Measurements from ENCODE around the gene TOMT.
A peak's percentile ranks its signal among the peaks of the same experiment; 100 is the strongest.

The TOMT gene, protein sequence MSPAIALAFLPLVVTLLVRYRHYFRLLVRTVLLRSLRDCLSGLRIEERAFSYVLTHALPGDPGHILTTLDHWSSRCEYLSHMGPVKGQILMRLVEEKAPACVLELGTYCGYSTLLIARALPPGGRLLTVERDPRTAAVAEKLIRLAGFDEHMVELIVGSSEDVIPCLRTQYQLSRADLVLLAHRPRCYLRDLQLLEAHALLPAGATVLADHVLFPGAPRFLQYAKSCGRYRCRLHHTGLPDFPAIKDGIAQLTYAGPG

GRCh38 chr11:72105888-72106287 lies at the start of gene TOMT:
TOMT (plus strand) TSS chr11:72105924; CDS start chr11:72105952, 28 bp downstream.
- H3K4me3 ChIP-seq, result no peak within 1 kb of the TSS
- no peak within 1 kb of the TSS for H3K27ac ChIP-seq

- no peak overlapping the region for H3K4me3 ChIP-seq
- H3K27ac ChIP-seq, result peak overlapping the region in 1 of 21 experiments; percentile 19
Observed at GRCh38 chr11:72058416-72059034, 47.2 kb upstream of the TOMT start.

GRCh38 chr11:72061739-72062396 lies 43.9 kb upstream of the TOMT start:
- peak overlapping the region in 1 of 21 experiments; percentile 53 for H3K27ac ChIP-seq
- no peak overlapping the region for H3K4me3 ChIP-seq

DNA sequence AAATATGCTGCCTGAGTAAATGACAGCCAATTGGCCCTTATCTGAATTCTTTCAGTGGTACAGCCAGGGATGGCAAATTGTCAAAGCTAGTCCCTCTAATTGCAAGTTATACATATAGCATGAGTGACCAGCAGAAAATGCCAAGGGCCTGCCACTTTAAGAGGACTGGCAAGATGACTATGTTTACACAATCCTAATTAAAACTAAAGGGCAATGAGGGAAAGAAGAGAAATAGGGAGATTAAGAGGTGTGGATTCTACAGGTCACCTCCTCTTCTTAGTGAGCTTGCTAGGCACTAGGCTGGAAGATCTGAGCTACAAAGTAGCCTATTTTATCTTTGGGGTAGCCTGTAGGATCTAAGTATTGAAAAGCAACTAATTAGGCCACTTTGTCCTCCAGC lies 38.9 kb upstream of the TOMT start:
- no peak overlapping the region for H3K4me3 ChIP-seq
- H3K27ac ChIP-seq, result peak overlapping the region in 15 of 21 experiments; percentile 12 to 87 (median 43)

DNA sequence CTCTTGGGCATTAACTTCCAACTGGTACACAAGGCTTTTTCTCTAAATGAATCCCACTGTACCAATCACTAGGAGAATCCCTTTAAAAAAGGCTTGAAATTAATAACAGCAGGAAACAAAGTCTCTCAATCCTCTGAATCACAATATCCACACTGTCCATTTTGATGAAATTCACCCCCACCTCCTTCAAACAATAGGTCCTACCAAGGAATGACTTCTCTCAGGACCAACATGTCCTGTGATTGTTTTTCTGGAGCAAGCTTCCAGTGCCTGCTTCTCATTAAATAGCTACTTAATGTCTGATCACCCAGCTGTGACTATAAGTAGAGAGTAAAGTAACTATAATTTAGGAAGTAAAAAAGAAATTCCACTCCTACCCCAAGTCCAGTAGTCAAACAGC lies 38.5 kb upstream of the TOMT start:
- no peak overlapping the region for H3K4me3 ChIP-seq
- peak overlapping the region in 14 of 21 experiments; percentile 12 to 87 (median 44) for H3K27ac ChIP-seq

- Histone ChIP-seq H3K4me3 (no peak overlapping the region), H3K27ac (peak overlapping the region in 11 of 21 experiments; percentile 11 to 87 (median 63))
Observed at GRCh38 chr11:72067676-72068075, 38.0 kb upstream of the TOMT start.

GRCh38 chr11:72069200-72069599 lies 36.5 kb upstream of the TOMT start:
- peak overlapping the region in 20 of 21 experiments; percentile 52 to 87 (median 75) for H3K27ac ChIP-seq
- H3K4me3 ChIP-seq, result no peak overlapping the region

GRCh38 chr11:72069787-72070251 lies 35.9 kb upstream of the TOMT start:
- H3K27ac ChIP-seq, result peak overlapping the region in 20 of 21 experiments; percentile 52 to 87 (median 75)
- no peak overlapping the region for H3K4me3 ChIP-seq

DNA sequence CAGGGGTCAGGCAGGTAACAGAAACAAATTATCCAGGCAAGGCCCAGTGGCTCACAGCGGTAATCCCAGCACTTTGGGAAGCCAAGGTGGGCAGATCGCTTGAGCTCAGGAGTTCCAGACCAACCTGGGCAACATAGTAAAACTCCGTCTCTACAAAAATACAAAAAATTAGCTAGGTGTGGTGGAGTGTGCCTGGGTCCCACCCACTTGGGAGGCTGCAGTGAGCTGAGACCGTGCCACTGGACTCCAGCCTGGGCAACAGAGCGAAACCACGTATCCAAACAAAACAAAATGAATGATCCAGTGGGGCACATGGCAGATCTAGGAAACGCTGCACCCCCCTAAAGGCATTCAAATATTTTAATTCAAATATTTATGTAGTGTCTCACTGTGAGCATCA lies 35.2 kb upstream of the TOMT start:
- H3K27ac ChIP-seq, result peak overlapping the region in 20 of 21 experiments; percentile 52 to 87 (median 75)
- H3K4me3 ChIP-seq, result no peak overlapping the region

- Histone ChIP-seq H3K4me3 (no peak overlapping the region), H3K27ac (peak overlapping the region in 17 of 21 experiments; percentile 1 to 84 (median 50))
Observed at GRCh38 chr11:72072348-72072747, 33.4 kb upstream of the TOMT start.

GRCh38 chr11:72075109-72075508 lies 30.6 kb upstream of the TOMT start:
- H3K4me3 ChIP-seq, result no peak overlapping the region
- H3K27ac ChIP-seq, result peak overlapping the region in 7 of 21 experiments; percentile 9 to 70 (median 39)

DNA sequence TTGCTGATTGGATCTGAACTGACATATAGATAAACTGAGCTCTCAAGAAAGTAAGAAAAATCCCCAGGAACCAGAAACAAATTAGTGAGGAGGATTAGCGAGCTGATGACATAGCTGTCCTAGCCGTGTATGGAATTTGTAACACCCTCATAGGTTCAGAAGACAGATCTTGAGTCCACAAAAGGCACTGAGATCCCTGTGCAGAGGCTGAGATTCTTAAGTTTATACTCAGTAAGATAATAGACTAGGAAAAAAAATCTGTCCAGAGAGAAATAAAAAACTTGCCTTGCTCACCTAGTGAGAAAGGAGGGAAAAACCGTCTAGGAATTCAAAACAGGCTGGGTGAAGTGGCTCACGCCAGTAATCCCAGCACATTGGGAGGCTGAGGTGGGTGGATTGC lies 30.0 kb upstream of the TOMT start:
- Histone ChIP-seq H3K4me3 (no peak overlapping the region), H3K27ac (peak overlapping the region in 3 of 21 experiments; percentile 27 to 40 (median 39))

- Histone ChIP-seq H3K27ac (peak overlapping the region in 17 of 21 experiments; percentile 5 to 93 (median 89)), H3K4me3 (peak overlapping the region in 2 of 7 experiments; percentile 74 to 77)
Observed at GRCh38 chr11:72078477-72078876, 27.2 kb upstream of the TOMT start.

- H3K27ac ChIP-seq, result peak overlapping the region in 20 of 21 experiments; percentile 37 to 93 (median 89)
Observed at GRCh38 chr11:72079819-72080325, 25.9 kb upstream of the TOMT start.

DNA sequence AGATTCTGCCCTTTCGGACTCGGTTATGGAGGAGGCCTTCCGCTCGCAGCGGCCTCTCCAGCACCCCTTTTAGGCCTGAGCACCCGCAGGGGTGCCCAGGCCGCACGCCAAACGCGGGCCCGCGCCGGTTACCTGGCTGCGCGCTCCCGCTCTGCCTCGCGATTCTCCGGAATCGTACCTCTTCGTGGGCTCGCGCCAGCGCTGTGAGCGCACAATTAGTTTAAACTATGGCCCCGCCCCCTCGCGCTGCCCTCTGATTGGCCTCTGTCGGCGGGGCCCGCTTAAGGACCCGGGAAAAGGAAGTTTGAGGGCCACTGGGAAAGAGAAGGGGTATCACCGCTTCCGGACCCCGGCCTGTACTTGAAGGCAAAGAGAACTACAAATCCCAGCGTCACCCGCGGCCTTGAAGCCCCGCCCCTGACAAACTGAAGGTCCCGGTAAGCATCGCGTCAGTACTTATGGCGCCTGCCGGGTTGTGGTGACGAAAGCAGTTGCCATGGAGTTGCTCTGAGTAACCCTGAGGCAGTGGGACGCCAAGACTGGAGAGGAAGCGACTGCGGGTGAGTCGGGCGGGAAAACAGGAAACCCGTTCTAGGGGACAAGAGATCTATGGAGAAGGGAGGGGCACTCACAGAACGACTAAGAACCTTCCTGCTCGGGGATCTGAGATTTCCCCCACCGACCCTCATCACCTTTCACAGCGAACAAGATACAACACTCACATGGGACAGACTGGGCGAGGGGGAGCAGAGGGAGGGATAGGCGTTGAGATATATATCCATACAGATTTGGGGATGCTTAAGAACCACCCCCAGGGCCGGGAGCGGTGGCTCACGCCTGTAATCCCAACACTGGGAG lies 25.2 kb upstream of the TOMT start, which contains the start of the genes LRRC51 and NUMA1:
TSS of gene LRRC51 (plus strand) at position 525 of the 858 bp plus-strand sequence. CDS start 8,234 bp downstream, outside the sequence.
TSS of gene NUMA1 (minus strand) at position 217 of the 858 bp plus-strand sequence. CDS start 44,599 bp downstream, outside the sequence.
- Histone ChIP-seq H3K4me3 (peak within 1 kb of the TSS; percentile 44 to 77 (median 71)), H3K27ac (peak within 1 kb of the TSS in 20 of 21 experiments; percentile 67 to 93 (median 89))

More at GRCh38 chr11:72079819-72080325, 25.9 kb upstream of the TOMT start:
- peak overlapping the region; percentile 44 to 77 (median 71) for H3K4me3 ChIP-seq

- peak overlapping the region; percentile 44 to 77 (median 71) for H3K4me3 ChIP-seq
- peak overlapping the region in 20 of 21 experiments; percentile 67 to 93 (median 89) for H3K27ac ChIP-seq
Observed at GRCh38 chr11:72081184-72081644, 24.5 kb upstream of the TOMT start.

GRCh38 chr11:72081821-72082453 lies 23.8 kb upstream of the TOMT start:
- Histone ChIP-seq H3K4me3 (peak overlapping the region in 1 of 7 experiments; percentile 77), H3K27ac (peak overlapping the region in 19 of 21 experiments; percentile 67 to 93 (median 89))

GRCh38 chr11:72083414-72083813 lies 22.3 kb upstream of the TOMT start:
- Histone ChIP-seq H3K4me3 (no peak overlapping the region), H3K27ac (peak overlapping the region in 1 of 21 experiments; percentile 8)
